Ureter (tissue), 1 donor: ENCODE results near the gene SRGAP2. TPM values are rescaled to one million over a fixed set of nuclear protein-coding genes. Genes with fewer than 3 reads are reported as not detected.
"Not testable (repeated sequence)": the region's sequence is repeated elsewhere in the genome, so short reads cannot be mapped to it uniquely, and the experiment has no call there.

Source experiments
- DNase-seq: peaks from one replicate; pipeline ENCODE4 v3.0.0-alpha.2; 2020; ENCODE audit warnings: low spot score
- total RNA-seq: library from RNA; stranded (reverse); gene quantifications from one replicate; pipeline ENCODE4 v1.2.4, GENCODE V29; 2023
- donor health status: DM: yes; HTN: yes; CAD: no.

SRGAP2 gene
- total RNA-seq, result 58.9 TPM

- DNase-seq, result peak; percentile 67
Observed at GRCh38 chr1:206203364-206204158, at the start of gene SRGAP2. Gene SRGAP2, plus strand, starts transcription at chr1:206203541. Its CDS starts 2,430 bp downstream, at chr1:206205971.

- DNase-seq, result not testable (repeated sequence)
Observed at GRCh38 chr1:206167350-206168029, 35.9 kb upstream of the SRGAP2 start.

DNA sequence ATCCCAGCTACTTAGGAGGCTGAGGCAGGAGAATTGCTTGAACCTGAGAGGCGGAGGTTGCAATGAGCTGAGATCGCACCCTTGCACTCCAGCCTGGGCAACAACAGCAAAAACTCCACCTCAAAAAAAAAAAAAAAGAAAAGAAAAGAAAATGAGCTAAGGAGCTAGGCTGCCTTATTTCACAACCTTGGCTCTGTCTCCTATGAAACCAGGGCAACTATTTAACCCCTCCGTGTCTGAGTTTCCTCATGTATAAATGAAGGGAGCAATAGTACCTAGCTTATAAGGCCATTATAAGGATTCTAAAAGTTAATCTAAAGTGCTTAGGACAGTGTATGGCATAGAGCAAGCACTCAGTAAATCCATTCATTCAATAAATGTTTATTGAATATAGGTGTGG is 33.5 kb upstream of the SRGAP2 start:
- not testable (repeated sequence) for DNase-seq

- DNase-seq, result not testable (repeated sequence)
Observed at GRCh38 chr1:206173110-206173719, 30.1 kb upstream of the SRGAP2 start.

GRCh38 chr1:206174182-206174868 is 29.0 kb upstream of the SRGAP2 start:
- DNase-seq, result not testable (repeated sequence)

GRCh38 chr1:206175459-206176113 is 27.8 kb upstream of the SRGAP2 start:
- DNase-seq, result not testable (repeated sequence)

DNA sequence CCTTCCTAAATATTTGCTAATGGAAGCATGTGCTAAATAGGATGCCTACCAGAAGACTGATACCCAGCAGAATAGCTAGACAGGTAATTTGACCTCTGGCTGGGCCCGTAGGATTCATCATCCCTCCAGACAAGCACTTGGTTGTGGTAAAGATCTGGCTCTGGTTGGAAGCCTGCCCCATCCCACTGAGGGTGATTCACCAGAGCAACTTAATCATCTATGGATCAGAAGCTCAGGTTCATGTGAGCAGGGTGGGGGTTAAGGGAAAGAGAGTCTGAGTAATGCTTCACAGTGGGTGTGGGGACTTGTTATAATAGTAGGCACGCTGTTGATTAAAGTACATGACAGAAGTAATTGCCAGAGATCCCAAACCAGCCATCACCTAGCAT is 27.2 kb upstream of the SRGAP2 start:
- not testable (repeated sequence) for DNase-seq

DNA sequence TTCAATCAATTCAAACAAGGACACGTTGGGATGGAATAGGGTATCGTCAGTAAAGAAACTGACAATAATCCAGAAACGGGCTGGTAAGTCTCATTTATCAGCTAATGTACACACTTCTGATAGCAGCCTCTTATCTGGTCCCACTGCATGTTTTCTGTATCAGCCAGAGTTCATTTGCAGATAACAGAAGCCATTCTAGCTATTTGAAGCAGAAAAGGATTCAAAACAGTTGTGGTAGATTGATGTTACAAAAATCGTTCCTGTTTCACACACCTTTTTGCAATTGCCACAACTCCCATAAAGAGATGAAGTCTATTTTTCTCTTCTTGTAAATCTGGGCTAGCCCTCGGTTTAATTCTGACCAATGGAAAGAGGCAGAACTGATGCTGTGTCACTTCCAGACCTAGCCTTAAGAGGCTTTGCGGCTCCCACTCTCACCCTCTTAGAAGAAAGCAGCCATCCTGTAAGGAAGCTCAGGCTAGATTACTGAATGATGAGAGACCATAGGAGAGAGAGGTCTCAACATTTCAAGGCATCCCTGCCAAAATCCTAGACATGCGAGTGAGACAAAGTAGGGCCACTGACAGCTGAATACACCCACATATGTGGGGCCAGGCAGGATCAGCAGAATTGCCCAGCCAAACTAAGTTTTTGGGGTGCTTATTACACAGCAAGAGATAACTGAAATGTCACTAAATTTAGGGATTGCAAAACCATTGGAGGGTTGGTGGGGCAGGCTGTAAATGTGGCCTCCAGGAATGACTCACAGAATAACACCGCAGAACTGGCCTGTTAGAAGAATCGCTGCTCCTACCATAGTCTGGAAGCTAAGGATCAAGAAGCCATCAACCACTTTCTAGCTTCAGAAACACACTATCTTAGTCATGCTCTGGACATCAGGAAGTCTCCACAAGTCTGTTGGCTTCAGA is 25.0 kb upstream of the SRGAP2 start:
- DNase-seq, result not testable (repeated sequence)

- not testable (repeated sequence) for DNase-seq
Observed at GRCh38 chr1:206179666-206180065, 23.7 kb upstream of the SRGAP2 start.

- not testable (repeated sequence) for DNase-seq
Observed at GRCh38 chr1:206182368-206183317, 20.7 kb upstream of the SRGAP2 start.

DNA sequence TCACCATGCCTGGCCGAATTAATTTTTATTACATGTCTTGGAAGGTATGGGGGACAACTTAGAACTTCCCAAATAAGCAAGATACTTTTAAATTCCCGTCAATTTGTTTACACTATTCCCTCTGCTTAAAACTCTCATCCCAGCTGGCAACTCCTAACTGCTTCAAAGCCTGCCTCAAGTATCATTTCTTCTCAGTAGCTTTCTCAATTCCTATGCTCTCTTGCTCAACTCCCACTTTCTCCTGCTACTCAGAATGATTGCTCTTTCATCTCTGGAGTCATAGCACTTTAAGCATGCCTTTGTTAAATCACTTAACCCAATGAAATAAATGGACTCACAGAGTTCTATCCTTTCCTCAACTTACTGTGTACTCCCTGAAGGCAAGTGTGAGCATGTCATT is 19.6 kb upstream of the SRGAP2 start:
- DNase-seq, result not testable (repeated sequence)

DNA sequence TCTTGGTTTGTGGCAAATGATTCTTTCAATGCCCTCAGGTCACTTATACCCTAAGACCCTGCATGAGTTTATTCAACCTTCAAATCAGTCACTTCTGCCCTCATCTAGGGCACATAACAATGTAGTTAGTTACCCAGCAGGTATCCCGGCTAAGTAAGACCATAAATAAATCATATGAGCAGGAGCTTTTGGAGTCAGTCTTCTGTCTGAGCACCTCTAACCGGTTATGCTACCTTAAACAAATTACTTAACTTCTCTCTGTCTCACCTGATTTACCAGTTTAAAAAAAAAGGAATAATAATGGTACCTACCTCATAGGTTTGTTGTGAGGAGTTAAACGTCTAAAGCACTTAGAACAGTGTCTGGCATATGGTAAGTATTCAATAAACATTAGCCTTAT is 17.6 kb upstream of the SRGAP2 start:
- DNase-seq, result not testable (repeated sequence)

DNA sequence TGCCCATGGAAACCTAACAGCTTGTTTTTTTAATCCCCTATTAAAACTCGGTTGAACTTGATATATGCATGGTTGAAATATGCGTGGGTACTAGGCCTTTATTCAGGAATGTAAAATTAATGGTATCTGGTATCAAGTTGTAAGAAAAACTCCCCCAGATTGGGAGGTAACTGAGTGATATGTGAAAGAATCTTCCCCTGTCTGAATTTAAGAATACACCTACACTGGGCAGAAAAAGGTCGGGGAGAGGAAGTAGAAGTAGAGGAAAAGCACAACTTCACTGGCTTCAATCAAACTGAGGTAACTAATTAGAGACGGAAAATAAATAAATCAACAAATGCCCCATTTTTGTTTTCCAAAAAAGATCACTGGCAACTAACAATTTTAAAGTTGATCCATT is 16.5 kb upstream of the SRGAP2 start:
- DNase-seq, result not testable (repeated sequence)

GRCh38 chr1:206195182-206195581 is 8.2 kb upstream of the SRGAP2 start:
- not testable (repeated sequence) for DNase-seq

DNA sequence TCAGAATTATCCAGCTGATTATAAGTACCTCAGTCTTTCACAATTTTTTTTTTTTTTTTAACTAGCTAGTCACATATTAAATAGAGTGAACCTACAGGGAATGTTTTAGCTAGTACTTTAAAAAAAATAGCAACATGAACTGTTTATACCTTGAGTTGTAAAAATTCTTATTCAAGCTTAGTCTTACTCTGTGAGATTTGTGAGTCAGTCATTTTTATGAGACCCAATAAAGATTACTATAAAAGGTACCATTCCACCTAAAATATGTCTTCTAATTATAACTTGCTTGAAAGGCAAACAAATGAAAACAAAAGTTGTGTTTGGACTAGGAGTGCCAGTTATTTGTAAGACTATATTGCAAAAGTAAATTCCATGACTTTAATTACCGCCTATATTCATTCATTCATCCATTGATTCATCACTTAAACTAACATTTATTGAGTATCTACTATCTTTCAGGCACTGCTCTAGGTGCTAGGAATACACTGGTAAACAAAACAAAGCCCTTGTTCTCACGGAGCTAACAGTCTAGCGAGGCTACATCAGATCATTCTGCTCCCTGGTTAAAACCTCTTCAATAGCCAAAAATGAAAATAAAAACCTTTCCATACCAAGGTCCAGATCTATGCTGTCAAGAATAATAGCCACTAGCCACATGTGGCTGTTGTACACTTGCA is 6.5 kb upstream of the SRGAP2 start:
- DNase-seq, result not testable (repeated sequence)

GRCh38 chr1:206202789-206203363 is 465 bp upstream of the SRGAP2 start, which contains the start of gene FAM72A:
Gene FAM72A, minus strand, starts transcription at chr1:206202839. Its CDS starts 814 bp downstream, at chr1:206202025.
- DNase-seq, result peak; percentile 98

DNA sequence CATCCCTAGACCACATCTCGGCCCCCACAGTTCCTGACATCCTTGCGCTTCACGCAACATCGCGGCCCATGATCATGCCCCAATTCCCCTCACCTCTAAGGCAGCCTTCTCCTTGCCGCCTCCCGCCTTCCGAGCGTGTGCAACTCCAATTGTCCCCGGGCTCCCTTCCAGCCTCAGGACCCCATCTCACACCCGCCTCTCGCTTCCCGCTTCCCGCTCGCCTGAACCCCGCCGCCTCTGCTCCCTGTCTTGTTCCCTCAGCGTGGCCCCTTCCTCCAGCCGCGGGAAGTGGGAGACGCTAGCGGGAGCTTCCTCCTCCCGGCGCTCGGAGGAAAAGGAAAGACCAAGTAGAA is 794 bp downstream of the SRGAP2 start:
- DNase-seq, result not testable (repeated sequence)

DNA sequence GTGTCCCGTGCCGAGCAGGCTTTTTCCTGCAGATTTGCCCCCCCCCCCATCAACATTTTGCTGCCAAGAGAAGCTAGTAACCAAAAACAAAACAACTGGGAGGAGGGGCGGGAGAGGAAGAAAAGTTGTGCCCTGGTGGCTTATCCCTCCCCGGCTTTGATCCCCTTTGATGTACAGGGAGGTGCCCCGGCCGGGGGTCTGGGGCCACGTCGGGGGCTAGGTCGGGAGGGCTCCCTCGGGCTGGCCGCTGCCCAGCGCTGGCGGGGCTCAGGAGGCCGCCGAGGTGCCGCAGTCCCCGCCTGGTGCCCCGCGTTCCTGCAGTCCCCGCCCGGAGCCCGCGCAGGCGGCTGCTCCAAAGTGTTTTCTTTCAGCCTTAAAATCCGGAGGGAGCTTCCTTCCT is 1.5 kb downstream of the SRGAP2 start:
- DNase-seq, result not testable (repeated sequence)
